Stimulated activated effector memory CD8-positive, alpha-beta T cell treated with anti-CD3 and anti-CD28 coated beads, Interleukin-12 subunit alpha, Interleukin-12 subunit beta, amount 100 ng/mL, for 72 hours (primary cell): ENCODE results near the gene TMEM186.
"Not testable (repeated sequence)": the region's sequence is repeated elsewhere in the genome, so short reads cannot be mapped to it uniquely, and the experiment has no call there.

Experiments used
- ATAC-seq: fragments of 150-1000 bp; cut with Tn5 transposase; 2 replicates; pipeline ENCODE4 v1.10.0; 2021
- DNase-seq, 2 donors: peaks; one replicate each; pipeline ENCODE4 v3.0.0; 2021 to 2022; ENCODE audit warnings: low spot score in 2 of 2
- H3K27ac Mint-ChIP-seq: one replicate; pipeline ENCODE4 v1.8.0; 2022; ENCODE audit warnings: mild to moderate bottlenecking, mixed read lengths
- H3K36me3 Mint-ChIP-seq: one replicate; pipeline ENCODE4 v1.8.0; 2022; ENCODE audit warnings: mild to moderate bottlenecking, mixed read lengths
- H3K4me1 Mint-ChIP-seq: one replicate; pipeline ENCODE4 v1.8.0; 2022; ENCODE audit warnings: mixed read lengths
- H3K4me3 Mint-ChIP-seq: one replicate; pipeline ENCODE4 v1.8.0; 2022; ENCODE audit warnings: mild to moderate bottlenecking, mixed read lengths
- H3K9me3 Mint-ChIP-seq: one replicate; pipeline ENCODE4 v1.8.0; 2022; ENCODE audit warnings: mixed read lengths

Gene TMEM186

GRCh38 chr16:8798174-8798527 is 712 bp upstream of the TMEM186 start:
- peak overlapping the region; percentile 91 for H3K4me3 Mint-ChIP-seq
- H3K36me3 Mint-ChIP-seq = peaks cover 77% of the 10 kb centered on the region
- DNase-seq = no peak
- H3K4me1 Mint-ChIP-seq = peaks cover 31% of the 10 kb centered on the region
- peak overlapping the region; percentile 96 for H3K27ac Mint-ChIP-seq
- no peaks in the 10 kb centered on the region for H3K9me3 Mint-ChIP-seq
- ATAC-seq = peak; percentile 58

- DNase-seq (no peak), ATAC-seq (no peak)
- peaks cover 31% of the 10 kb centered on the region for H3K4me1 Mint-ChIP-seq
- peaks cover 62% of the 10 kb centered on the region for H3K36me3 Mint-ChIP-seq
- H3K9me3 Mint-ChIP-seq = no peaks in the 10 kb centered on the region
- peak overlapping the region; percentile 91 for H3K4me3 Mint-ChIP-seq
- H3K27ac Mint-ChIP-seq = peak overlapping the region; percentile 96
Observed at GRCh38 chr16:8796469-8797363, 723 bp downstream of the TMEM186 start.

GRCh38 chr16:8795818-8796217 is 1.6 kb downstream of the TMEM186 start:
- ATAC-seq = no peak
- Mint-ChIP-seq H3K4me3 (peak overlapping the region; percentile 91), H3K27ac (peak overlapping the region; percentile 48), H3K4me1 (peaks cover 31% of the 10 kb centered on the region), H3K36me3 (peaks cover 53% of the 10 kb centered on the region), H3K9me3 (no peaks in the 10 kb centered on the region)
- no peak for DNase-seq

- peak overlapping the region; percentile 48 for H3K27ac Mint-ChIP-seq
- peaks cover 31% of the 10 kb centered on the region for H3K4me1 Mint-ChIP-seq
- H3K4me3 Mint-ChIP-seq = peak overlapping the region; percentile 91
- ATAC-seq = no peak
- H3K36me3 Mint-ChIP-seq = peaks cover 46% of the 10 kb centered on the region
- DNase-seq = no peak
- H3K9me3 Mint-ChIP-seq = no peaks in the 10 kb centered on the region
Observed at GRCh38 chr16:8795091-8795490, 2.3 kb downstream of the TMEM186 start.

GRCh38 chr16:8788578-8789172 is 8.8 kb downstream of the TMEM186 start:
- Mint-ChIP-seq H3K36me3 (peaks cover 6% of the 10 kb centered on the region), H3K4me3 (no peak overlapping the region), H3K4me1 (no peaks in the 10 kb centered on the region), H3K9me3 (no peaks in the 10 kb centered on the region), H3K27ac (no peak overlapping the region)
- ATAC-seq (no peak), DNase-seq (no peak)

- H3K36me3 Mint-ChIP-seq, H3K4me1 Mint-ChIP-seq, ATAC-seq, H3K9me3 Mint-ChIP-seq, H3K27ac Mint-ChIP-seq, DNase-seq, H3K4me3 Mint-ChIP-seq: not testable (repeated sequence)
Observed at GRCh38 chr16:8786316-8786715, 11.1 kb downstream of the TMEM186 start.

GRCh38 chr16:8785408-8785807 is 12.0 kb downstream of the TMEM186 start:
- no peaks in the 10 kb centered on the region for H3K4me1 Mint-ChIP-seq
- no peak overlapping the region for H3K27ac Mint-ChIP-seq
- peaks cover 6% of the 10 kb centered on the region for H3K36me3 Mint-ChIP-seq
- no peaks in the 10 kb centered on the region for H3K9me3 Mint-ChIP-seq
- DNase-seq (no peak), ATAC-seq (no peak)
- no peak overlapping the region for H3K4me3 Mint-ChIP-seq

- H3K27ac Mint-ChIP-seq = peak overlapping the region; percentile 43
- no peak for ATAC-seq
- H3K4me3 Mint-ChIP-seq = no peak overlapping the region
- no peak for DNase-seq
- peaks cover 6% of the 10 kb centered on the region for H3K36me3 Mint-ChIP-seq
- no peaks in the 10 kb centered on the region for H3K9me3 Mint-ChIP-seq
- no peaks in the 10 kb centered on the region for H3K4me1 Mint-ChIP-seq
Observed at GRCh38 chr16:8782673-8783072, 14.8 kb downstream of the TMEM186 start.

GRCh38 chr16:8781797-8782196 is 15.6 kb downstream of the TMEM186 start:
- ATAC-seq (no peak), DNase-seq (no peak)
- Mint-ChIP-seq H3K4me3 (no peak overlapping the region), H3K4me1 (no peaks in the 10 kb centered on the region), H3K27ac (peak overlapping the region; percentile 43), H3K9me3 (no peaks in the 10 kb centered on the region), H3K36me3 (peaks cover 12% of the 10 kb centered on the region)

- no peaks in the 10 kb centered on the region for H3K9me3 Mint-ChIP-seq
- ATAC-seq (no peak), DNase-seq (no peak)
- no peak overlapping the region for H3K4me3 Mint-ChIP-seq
- peaks cover 20% of the 10 kb centered on the region for H3K36me3 Mint-ChIP-seq
- no peak overlapping the region for H3K27ac Mint-ChIP-seq
- no peaks in the 10 kb centered on the region for H3K4me1 Mint-ChIP-seq
Observed at GRCh38 chr16:8777217-8777616, 20.2 kb downstream of the TMEM186 start.

- no peak overlapping the region for H3K4me3 Mint-ChIP-seq
- ATAC-seq (no peak), DNase-seq (no peak)
- H3K4me1 Mint-ChIP-seq = no peaks in the 10 kb centered on the region
- no peaks in the 10 kb centered on the region for H3K9me3 Mint-ChIP-seq
- peaks cover 20% of the 10 kb centered on the region for H3K36me3 Mint-ChIP-seq
- H3K27ac Mint-ChIP-seq = no peak overlapping the region
Observed at GRCh38 chr16:8776129-8776584, 21.3 kb downstream of the TMEM186 start.

GRCh38 chr16:8775359-8775758 is 22.1 kb downstream of the TMEM186 start:
- ATAC-seq (no peak), DNase-seq (no peak)
- H3K27ac Mint-ChIP-seq = no peak overlapping the region
- peaks cover 20% of the 10 kb centered on the region for H3K36me3 Mint-ChIP-seq
- H3K9me3 Mint-ChIP-seq = no peaks in the 10 kb centered on the region
- H3K4me1 Mint-ChIP-seq = no peaks in the 10 kb centered on the region
- H3K4me3 Mint-ChIP-seq = no peak overlapping the region

- H3K27ac Mint-ChIP-seq = no peak overlapping the region
- no peaks in the 10 kb centered on the region for H3K9me3 Mint-ChIP-seq
- peaks cover 20% of the 10 kb centered on the region for H3K36me3 Mint-ChIP-seq
- no peak overlapping the region for H3K4me3 Mint-ChIP-seq
- no peak for ATAC-seq
- no peaks in the 10 kb centered on the region for H3K4me1 Mint-ChIP-seq
- no peak for DNase-seq
Observed at GRCh38 chr16:8774208-8774607, 23.2 kb downstream of the TMEM186 start.

GRCh38 chr16:8773537-8773936 is 23.9 kb downstream of the TMEM186 start:
- no peaks in the 10 kb centered on the region for H3K4me1 Mint-ChIP-seq
- H3K4me3 Mint-ChIP-seq = no peak overlapping the region
- peaks cover 27% of the 10 kb centered on the region for H3K36me3 Mint-ChIP-seq

GRCh38 chr16:8768692-8769091 is 28.7 kb downstream of the TMEM186 start:
- Mint-ChIP-seq H3K4me3 (no peak overlapping the region), H3K27ac (peak overlapping the region; percentile 23), H3K4me1 (no peaks in the 10 kb centered on the region), H3K9me3 (no peaks in the 10 kb centered on the region), H3K36me3 (peaks cover 38% of the 10 kb centered on the region)
- no peak for DNase-seq
- no peak for ATAC-seq

More at GRCh38 chr16:8773537-8773936, 23.9 kb downstream of the TMEM186 start:
- no peak overlapping the region for H3K27ac Mint-ChIP-seq
- H3K9me3 Mint-ChIP-seq = no peaks in the 10 kb centered on the region
- DNase-seq (no peak), ATAC-seq (no peak)

GRCh38 chr16:8768283-8768682 is 29.2 kb downstream of the TMEM186 start:
- DNase-seq (no peak), ATAC-seq (no peak)
- Mint-ChIP-seq H3K4me1 (no peaks in the 10 kb centered on the region), H3K27ac (no peak overlapping the region), H3K4me3 (no peak overlapping the region), H3K36me3 (peaks cover 34% of the 10 kb centered on the region), H3K9me3 (no peaks in the 10 kb centered on the region)
